ENCODE results near the gene NRIP3. TPM values are rescaled to one million over a fixed set of nuclear protein-coding genes. Genes with fewer than 3 reads are reported as not detected.

Gene NRIP3
- total RNA-seq, 1 donor from 2014 or later: 1.3 TPM

DNA sequence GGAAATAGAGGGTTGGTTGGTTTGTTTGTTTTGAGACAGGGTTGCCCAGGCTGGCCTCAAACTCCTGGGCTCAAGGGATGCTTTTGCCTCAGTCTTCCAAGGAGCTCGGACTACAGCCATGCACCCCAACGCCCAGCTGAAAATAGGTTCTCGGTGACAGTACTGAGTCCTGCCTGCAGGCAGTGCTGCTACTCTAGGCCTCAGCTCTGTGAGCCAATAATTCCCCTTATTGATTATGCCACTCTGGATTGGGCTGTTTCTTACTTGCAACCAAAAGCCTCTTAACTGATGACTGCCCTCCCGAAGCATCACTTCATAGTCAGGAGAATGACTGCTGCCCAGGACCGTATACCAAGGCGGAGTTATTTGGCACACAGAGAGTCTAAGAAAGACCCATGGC lies 69.9 kb downstream of the NRIP3 start:
- Histone ChIP-seq H3K4me3 (no peak overlapping the region), H3K9me3 (no peaks in the 10 kb centered on the region), H3K4me1 (no peaks in the 10 kb centered on the region), H3K27me3 (no peaks in the 10 kb centered on the region), H3K36me3 (no peaks in the 10 kb centered on the region), H3K27ac (no peak overlapping the region)
- no peak for DNase-seq
- TF ChIP-seq, protein P1, sequence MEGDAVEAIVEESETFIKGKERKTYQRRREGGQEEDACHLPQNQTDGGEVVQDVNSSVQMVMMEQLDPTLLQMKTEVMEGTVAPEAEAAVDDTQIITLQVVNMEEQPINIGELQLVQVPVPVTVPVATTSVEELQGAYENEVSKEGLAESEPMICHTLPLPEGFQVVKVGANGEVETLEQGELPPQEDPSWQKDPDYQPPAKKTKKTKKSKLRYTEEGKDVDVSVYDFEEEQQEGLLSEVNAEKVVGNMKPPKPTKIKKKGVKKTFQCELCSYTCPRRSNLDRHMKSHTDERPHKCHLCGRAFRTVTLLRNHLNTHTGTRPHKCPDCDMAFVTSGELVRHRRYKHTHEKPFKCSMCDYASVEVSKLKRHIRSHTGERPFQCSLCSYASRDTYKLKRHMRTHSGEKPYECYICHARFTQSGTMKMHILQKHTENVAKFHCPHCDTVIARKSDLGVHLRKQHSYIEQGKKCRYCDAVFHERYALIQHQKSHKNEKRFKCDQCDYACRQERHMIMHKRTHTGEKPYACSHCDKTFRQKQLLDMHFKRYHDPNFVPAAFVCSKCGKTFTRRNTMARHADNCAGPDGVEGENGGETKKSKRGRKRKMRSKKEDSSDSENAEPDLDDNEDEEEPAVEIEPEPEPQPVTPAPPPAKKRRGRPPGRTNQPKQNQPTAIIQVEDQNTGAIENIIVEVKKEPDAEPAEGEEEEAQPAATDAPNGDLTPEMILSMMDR (IDR thresholded peaks at IDR 0.05): no peak
- no peak for ATAC-seq
- intact Hi-C loops (cut with DNase I): no loop called here

DNA sequence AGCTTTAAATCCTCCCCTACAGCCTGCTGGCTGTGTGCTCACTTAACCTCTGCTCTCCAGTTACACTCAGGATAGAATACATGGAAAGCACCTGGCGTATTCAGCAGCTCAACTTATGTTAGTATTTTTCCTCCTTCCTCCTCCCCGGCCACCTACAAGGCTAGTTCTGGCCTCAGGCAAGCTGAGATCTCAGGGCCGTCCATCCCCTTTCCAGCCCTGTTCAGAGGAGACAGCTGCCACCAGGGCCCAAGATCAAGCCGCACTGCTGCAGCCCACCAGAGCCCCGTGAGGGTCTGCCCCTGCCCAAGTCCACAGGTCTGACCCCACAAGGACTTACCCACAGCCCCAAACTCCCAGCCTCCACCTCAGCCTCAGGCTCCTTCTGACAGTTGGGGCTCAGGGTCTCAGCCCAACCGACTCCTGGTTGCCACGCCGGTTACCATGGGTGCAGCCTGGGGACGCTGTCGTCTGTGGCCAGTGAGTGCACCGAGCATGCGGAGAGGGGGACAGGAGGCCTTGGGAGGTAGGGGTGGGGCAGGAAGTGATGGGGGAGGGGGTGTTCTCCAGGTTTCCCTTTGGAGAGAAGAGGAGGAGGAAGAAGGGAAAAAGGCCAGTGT lies 71.1 kb downstream of the NRIP3 start, which contains the start of gene C11orf16:
Gene C11orf16, minus strand, starts transcription at position 384 of the 617 bp plus-strand sequence. CDS start 639 bp downstream, outside the sequence.
- Histone ChIP-seq H3K4me1 (no peaks in the 10 kb centered on the region), H3K36me3 (no peaks in the 10 kb centered on the region), H3K4me3 (no peak within 1 kb of the TSS), H3K27me3 (no peaks in the 10 kb centered on the region), H3K27ac (no peak within 1 kb of the TSS), H3K9me3 (no peaks in the 10 kb centered on the region)
- ATAC-seq: peak; percentile 12
- TF ChIP-seq, protein P1 (IDR thresholded peaks at IDR 0.05): no peak
- DNase-seq: no peak
- intact Hi-C loops (cut with DNase I): no loop called here

Other genes with a start within 250 kb of the NRIP3 start
- 27.1 TPM for gene AKIP1, start 92.8 kb downstream of the NRIP3 start, total RNA-seq
- gene C11orf16, start 71.1 kb downstream of the NRIP3 start, total RNA-seq: not detected
- gene ASCL3, start 61.0 kb downstream of the NRIP3 start, total RNA-seq: not detected
- 64.9 TPM for gene TMEM9B, start 39.6 kb downstream of the NRIP3 start, total RNA-seq
- 9.9 TPM for gene SCUBE2, start 87.6 kb upstream of the NRIP3 start, total RNA-seq

Data from upper lobe of right lung (tissue), 1 donor.